GM18499 (cell line): ENCODE data around the gene MYCBP2.
"Not testable (repeated sequence)": the region's sequence is repeated elsewhere in the genome, so short reads cannot be mapped to it uniquely, and the experiment has no call there.

ENCODE experiments used
- ATAC-seq: cut with Tn5 transposase; IDR thresholded peaks from one replicate; pipeline ENCODE4 v1.9.1; 2021; ENCODE audit warnings: moderate number of reproducible peaks; ENCODE audit not compliant: insufficient read depth, unreplicated experiment

Gene MYCBP2

DNA sequence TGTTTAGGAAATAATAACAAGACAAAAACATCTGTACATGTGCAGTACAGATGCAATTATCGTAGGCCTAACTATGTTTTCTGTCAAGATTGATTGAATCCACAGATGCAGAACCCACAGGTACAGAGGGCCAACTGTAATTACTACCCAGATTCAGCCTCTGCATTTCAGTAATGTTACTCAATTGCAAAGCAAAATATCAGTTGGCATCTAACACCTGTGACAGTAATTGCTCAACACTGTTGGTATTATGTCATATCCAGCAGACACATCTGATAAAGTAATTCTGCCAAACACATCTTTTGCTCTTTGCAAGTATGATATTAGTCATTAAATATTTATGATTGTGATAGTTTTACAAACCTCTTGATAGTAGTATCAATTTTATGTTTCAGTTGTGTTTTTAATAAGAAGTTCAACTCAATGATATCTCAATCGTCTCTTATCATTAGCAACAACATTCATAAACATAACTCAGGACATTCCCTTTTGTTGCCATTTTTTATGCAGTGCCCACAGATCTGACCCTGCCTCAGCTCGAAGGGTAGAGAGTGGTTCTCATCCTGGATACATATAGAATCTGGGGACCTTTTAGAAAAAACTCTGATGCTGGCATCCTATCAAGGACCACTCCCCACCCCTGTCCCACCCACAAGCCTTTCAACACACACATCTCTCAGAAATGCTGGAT, 104.7 kb downstream of the MYCBP2 start:
- ATAC-seq = no peak

DNA sequence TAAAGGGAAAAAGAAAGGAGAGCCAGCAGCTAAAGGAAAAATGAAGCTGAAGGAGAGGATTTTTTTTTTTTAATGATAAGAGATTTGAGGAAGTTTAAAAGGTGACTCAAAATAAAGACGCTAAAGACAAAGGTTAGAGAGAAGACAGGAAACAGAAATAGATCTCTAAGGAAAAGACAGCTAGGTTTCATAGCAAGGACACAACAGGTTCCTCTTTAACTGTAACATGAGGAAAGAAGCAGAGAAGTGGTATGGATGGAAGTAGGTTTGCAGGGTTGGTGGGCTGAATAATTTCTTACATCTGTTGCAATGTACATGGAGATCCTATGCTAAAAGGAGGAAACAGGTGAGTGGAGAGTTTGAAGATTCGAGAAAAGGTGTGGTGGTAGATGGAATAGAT, 107.5 kb downstream of the MYCBP2 start:
- ATAC-seq = no peak

DNA sequence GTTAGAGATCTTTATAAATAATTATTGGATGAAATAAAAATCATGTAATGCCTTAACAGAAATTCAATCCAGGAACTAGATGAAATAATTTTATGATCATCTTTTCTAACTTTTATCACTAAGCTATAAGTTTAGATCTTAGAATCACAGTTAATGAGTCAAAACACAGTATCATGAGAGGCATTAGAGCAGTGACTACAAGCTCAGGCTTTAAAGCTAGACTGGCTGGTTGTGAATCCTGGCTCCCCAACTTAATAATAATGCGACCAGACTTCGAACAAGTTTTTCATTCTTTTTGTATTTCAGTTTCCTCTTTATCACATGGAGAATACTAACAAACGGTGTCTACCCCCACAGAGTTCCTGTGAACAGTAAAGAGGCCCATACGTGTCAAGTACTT, 108.6 kb downstream of the MYCBP2 start:
- ATAC-seq = no peak

DNA sequence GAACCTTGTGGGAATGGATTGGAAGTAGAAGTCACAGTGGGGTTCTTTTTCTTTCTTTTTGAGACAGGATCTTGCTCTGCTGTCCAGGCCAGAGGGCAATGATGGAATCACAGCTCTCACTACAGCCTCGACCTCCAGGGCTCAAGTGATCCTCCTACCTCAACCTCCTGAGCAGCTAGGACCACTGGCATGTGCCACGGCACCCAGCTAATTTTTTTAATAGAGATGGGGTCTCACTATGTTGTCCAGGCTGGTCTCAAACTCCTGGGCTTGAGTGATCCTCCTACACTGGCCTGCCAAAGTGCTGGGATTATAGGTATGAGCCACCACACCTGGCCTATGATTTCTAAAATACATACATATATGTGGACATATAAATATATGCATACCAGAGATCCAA, 111.4 kb downstream of the MYCBP2 start:
- no peak for ATAC-seq

DNA sequence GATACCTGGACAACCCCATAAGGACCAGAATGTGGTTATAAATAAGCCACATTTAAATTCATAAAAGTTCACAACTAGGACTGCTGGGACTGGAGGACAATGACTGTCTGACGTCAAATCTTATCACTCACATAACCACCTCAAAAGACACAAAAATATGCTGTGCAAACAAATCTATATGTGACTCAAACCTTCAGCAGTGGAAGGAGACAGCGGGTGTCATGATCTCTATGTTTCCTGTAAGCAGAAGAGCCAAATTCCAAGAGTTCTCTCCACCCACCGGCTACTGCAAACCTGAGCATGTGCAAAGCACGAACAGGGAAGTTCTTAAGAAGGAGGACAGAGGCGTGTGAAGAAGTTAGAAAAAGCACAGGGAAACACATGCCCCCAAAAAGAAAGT, 113.2 kb downstream of the MYCBP2 start:
- no peak for ATAC-seq

DNA sequence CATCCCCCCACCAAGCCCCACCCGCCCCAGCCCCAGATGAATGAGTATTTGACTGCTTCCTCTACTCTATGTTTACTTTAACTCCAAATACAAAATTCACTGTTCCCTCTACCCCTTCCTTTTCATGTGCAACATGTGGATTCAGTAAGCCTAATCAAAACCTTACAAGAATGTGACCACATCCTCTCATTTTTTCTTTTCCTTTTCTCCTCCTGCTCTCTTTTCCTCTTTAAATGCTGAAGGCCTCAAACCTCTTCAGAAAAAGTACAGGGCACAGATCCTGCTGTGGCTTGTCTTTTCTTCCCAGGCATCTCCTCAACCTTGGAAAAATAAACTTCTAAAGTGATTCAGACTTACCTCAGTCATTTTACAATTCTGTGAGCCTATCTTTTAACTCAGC, 119.0 kb downstream of the MYCBP2 start:
- no peak for ATAC-seq

DNA sequence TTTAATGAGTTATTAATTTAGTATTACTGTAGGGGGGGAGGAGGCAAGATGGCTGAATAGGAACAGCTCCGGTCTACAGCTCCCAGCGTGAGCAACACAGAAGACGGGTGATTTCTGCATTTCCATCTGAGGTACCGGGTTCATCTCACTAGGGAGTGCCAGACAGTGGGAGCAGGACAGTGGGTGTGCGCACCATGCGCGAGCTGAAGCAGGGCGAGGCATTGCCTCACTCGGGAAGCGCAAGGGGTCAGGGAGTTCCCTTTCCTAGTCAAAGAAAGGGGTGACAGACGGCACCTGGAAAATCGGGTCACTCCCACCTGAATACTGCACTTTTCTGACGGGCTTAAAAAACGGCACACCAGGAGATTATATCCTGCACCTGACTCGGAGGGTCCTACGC, 127.9 kb downstream of the MYCBP2 start:
- ATAC-seq = not testable (repeated sequence)

DNA sequence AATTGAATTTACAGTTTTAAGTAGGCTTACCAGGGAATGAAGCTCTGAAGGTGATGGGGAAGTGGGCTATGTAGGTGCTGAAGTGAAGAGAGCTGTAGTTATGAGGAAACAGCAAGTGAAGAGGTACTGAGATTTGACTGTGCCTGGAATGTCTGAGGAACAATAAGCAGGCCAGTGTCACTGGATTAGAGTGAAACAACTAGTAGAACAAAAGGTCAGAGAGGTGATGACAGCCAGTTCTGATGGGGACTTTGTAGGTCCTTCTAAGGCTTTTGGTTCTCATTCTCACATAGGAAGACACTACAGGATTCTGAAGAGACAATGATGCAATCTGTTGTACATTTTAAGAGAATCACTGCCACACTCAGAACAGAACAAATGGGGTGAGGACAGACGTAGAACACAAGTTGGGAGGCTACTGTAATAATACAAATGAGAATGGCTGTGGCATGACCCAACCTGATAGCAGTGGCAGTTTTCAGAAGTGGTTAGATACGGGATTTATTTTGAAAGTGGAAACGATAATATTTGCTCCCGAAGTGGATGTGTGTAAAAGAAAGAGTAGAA, 130.8 kb downstream of the MYCBP2 start:
- no peak for ATAC-seq

DNA sequence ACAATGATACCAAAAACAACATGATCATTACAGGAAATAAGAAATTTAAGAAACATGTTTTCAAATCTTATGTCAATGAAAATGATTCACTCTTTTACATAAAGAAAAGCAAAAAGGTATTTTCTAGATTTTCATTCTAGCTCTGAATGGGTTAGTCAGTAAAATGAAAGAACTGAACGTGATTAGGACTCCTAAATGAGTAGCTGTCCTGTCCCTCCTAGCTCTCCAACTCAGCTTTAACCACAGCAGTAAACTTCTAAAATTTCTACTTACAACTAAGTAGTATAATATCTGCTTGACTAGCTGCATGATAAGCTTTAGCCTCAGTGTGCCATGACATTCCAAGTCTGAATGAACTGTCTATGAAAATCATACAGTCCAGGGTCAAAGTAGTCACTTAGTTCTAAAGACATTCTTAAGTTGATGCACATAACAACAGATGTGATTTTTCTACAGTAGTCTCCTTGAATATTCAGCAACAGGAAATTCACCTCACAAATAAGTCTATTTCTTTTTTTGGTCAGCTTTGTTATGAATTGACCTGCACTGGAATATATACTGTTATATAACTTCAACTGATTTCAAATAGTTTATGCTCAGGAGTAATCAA, 136.4 kb downstream of the MYCBP2 start:
- no peak for ATAC-seq

DNA sequence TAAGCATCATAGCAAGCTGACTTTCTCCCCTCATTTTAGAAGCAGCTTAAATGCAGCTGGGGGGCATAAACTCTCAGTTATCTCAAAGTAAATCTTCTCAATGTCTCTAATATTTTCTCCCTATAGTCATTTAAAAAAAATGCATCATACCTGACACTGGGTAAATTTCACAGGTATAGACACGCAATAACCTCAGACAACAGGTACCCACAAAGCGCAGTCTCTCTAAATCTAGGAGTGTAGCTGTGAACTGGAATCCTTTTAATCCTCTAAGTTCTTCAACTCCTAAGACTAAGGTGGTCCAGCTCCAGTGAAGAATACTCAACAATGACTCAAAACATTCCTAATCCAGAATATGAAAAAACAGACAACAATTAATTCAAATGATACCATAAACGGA, 141.2 kb downstream of the MYCBP2 start:
- no peak for ATAC-seq

DNA sequence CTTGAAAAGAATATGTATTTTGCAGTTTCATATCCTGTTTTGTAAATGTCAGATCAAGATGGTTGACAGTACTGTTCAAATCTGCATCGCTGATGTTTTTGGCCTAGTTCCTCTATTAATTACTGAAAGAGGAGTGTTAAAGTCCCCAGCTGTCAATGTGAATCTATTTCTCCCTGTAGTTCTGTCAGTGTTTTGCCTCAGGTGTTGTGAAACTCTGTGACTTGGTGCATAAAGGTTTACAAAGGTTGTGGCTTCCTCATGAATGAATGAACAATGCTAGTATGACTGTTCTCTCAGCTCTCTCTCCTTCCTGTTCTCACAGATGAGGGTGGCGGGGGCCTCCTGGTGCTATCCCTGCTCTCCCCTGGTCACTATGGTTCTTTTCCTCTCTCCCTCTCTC, 142.4 kb downstream of the MYCBP2 start:
- ATAC-seq = peak; percentile 94

DNA sequence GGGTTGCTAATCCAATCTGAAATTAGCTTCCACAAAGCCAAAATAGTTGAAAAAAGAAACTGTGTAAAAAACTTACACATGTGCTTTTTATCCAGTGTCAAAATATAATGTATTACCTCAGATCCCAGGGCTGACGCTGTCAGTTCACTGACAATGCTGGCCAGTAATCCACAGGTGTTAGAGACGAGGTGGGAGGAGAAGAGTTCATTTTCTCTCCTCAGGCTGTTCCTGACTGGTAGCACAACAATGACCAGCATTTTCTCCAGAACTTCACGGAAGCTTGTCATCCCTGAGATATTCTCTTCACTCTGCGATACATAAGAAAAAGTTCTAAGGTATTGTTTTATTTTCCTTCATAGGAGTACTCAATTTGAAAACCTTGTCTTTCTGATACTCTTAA, 146.9 kb downstream of the MYCBP2 start:
- ATAC-seq = no peak

DNA sequence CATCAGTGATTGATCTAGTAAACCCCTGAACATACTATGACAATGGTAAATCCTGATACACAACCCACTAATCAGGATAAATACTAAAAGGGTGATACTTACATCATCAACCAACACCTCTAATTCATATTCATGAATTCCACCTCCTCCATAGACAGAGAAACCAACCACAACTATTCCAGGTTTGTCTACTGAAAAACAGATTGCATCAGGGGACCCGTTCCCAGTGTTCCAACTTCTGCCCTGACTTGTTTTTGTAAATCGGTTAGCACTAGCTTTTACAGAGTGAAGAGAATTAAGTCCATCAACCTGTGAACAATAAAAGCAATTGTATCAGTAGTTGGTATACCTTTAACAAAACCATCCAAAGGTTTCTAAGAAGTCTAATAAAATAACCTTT, 149.2 kb downstream of the MYCBP2 start:
- no peak for ATAC-seq

DNA sequence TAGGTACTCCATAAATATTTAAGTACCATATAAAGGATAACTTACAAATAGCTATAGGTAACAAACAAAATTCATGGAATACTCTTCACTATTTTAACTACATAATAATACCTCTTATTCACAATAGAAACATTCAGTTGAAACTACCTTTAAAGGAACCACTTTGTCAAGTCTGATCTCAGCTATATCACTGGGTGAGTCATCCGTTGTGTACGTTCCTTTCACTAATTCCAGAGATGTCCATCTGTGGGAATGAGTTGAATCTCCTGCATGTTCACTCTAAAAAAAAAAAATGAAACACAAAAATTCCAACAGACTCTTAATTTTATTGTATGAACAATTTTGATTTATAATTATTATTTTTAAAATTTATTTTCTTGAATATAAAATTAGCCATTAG, 150.5 kb downstream of the MYCBP2 start:
- ATAC-seq = no peak

DNA sequence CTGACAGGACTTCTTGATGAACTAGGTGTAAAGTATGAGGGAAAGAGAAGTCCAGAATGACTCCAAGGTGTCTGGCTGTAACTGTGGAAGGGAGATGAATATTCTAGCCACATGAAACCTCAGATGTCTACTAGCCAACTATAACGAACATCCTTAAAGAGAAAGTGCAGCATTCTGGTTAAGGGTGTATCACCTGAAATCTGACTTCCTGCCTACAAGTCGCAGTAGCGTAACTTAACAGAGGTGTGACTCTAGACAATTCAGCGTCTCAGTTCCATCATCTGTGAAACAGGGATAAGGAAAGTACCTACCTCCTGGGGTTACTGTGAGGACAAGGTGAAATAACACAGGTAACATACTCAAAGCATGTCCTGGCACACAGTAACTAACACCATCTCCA, 154.2 kb downstream of the MYCBP2 start:
- ATAC-seq = no peak

DNA sequence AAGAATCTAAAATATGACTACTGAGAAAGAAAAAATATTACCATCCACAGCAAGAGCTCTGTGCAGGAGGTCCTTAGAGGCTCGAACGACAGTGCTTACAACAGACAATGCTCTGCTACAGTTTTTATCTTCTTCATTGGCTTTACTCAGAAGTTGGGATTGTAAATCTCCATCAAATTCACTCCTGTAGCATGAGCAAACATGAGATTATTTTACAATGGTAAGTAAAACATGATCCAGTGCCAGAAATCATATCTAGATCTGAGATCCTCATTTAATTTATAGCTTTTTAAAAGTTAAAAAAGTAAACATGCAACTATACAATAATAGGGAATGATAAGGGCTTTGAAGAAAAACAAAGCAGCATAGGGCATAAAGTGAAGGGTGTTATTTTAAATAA, 155.4 kb downstream of the MYCBP2 start:
- ATAC-seq = no peak

DNA sequence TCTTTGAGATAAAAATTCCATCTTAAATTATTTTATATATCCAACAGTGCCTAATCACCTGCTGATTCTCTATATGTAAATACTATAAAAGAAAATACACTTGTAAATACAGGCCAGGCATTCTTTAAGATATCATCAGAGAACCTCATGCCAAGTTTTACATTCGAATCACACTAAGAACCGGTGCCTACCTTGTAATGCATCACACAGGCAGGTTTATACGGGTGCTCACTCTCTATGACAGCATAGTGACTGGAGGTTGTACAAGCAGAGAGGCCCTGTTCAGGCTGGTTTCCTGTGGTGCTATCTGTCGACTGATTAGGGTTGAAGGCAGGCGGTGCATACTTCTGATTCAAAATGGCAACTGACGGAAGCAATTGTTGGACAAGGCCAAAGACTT, 158.7 kb downstream of the MYCBP2 start:
- no peak for ATAC-seq

DNA sequence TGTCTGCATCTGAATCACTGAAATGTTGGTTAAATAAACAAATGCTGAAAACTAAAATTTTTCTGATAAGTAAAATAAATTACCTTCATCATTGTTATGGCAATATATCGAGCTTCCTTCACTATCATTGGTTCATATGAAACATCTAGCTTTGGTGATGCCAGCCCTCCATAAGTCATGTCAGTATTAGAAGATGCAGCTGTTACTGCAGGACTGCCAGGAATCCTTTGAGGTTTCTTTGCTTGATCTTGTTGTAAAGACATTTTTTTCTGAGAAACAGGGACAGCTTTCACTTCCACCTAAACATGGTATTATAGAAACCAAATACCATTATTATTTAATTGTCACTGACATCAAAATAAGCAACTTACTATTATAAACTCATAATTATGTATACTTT, 176.2 kb downstream of the MYCBP2 start:
- ATAC-seq = no peak

DNA sequence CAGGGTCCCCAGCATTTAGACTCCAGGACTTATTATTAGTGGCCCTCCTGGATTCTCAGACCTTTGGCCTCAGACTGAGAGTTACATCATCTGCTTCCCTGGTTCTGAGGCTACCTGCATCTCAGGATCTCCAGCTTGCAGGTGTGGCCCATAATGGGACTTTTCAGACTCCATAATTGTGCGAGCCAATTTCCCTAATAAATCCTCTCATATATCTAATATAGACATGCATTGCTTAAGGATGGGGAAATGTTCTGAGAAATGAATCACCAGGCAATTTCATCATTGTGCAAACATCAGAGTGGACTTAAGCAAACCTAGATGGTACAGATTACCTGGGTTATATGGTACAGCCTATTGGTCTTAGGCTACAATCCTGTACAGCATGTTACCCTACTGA, 183.5 kb downstream of the MYCBP2 start:
- ATAC-seq = no peak

DNA sequence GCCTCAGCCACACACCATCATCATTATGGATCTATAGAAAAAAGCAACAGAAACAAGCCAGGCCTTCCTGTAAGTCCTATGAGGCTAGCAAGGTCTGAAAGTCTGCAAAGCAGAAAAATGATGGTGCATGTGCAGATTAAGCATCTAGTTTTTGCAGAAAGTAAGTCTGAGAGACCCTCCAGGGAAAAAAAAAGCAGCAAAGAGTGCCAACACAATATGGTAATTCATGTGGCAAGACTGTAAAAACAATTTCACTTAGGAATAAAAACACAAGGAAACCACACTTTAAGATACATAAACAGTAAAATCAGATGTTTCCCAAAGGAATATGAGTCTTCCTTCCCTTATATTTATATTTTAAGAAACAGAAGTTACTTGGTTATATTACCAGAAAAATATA, 187.6 kb downstream of the MYCBP2 start:
- no peak for ATAC-seq

DNA sequence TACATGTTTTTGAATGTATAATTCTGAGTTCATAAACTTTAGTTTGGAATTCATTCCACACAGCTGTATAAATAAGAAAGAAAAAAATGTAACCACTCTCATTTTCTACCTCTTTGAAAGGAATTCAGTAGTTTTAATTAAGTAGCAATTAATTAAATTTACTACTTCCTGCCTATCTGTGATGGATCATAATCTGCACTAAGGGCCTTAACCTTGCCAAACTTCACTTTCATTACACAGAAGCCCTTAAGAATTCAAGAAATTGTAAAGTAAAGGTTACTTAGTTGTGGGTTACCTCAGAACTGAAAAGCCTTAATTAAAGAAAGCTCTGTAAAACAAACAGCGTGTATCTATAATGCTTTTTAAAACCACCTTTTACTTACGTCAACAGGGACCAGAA, 188.1 kb downstream of the MYCBP2 start:
- no peak for ATAC-seq

DNA sequence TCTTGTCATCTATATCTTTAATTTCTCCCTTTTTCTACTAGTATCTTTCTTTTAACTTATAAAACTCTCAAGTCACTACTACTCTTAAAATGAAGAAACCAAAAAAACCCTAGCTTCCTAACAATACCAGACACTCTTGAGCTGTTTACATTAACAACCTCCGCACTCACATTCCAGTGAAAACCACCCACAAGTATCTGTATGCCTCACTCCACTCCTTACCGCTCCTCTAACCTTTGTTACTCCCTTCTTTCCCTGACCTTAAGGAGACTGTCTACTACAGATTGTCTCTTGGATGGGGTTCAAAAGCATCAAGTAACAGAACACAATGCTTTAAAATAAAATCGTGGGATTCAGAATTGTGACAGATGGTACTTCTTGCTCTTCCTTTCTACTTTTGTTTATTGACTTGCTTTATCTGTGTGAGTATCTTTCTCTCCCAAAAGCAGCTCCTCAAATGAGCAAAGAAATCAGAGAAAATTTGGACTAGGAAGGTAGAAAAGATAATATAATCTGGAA, 189.9 kb downstream of the MYCBP2 start:
- no peak for ATAC-seq
